H1 (cell line): ENCODE data around the gene OSTN. TPM values are rescaled to one million over a fixed set of nuclear protein-coding genes. Genes with fewer than 3 reads are reported as not detected.

Experiments
- CTCF ChIA-PET: fragments of 300-600 bp; sonication (Branson Sonifier 250); formaldehyde crosslinking; loops from one replicate; lab custom pipeline; 2021; ENCODE audit not compliant: partially characterized antibody; lab: Charles Lee
- POLR2A ChIA-PET: fragments of 300-600 bp; sonication (Branson Sonifier 250); formaldehyde crosslinking; loops from one replicate; lab custom pipeline; 2021; ENCODE audit warnings: inconsistent platforms; ENCODE audit not compliant: partially characterized antibody; lab: Charles Lee
- DNase-seq, 2 experiments: peaks; one replicate each; pipeline versions ENCODE4 v3.0.0 to v3.0.0-alpha.2; 2010 to 2022; ENCODE audit warnings: low spot score in 2 of 2, low read depth in 1 of 2, mixed read lengths in 1 of 2
- FAIRE-seq: peaks from 2 replicates; lab custom pipeline; 2011; peaks lifted over from hg19 to GRCh38; lab: Jason Lieb, UNC
- H2AFZ ChIP-seq: 2 replicates; pipeline ENCODE4 v1.8.1; 2012; ENCODE audit warnings: low read length, inconsistent platforms
- H2AK5ac ChIP-seq: 2 replicates; pipeline ENCODE4 v1.6.1; 2013; ENCODE audit warnings: low read depth, low read length
- H2BK120ac ChIP-seq: replicated peaks from 2 replicates; pipeline ENCODE3; 2013; ENCODE audit warnings: low read depth, low read length, inconsistent platforms
- H2BK12ac ChIP-seq: 2 replicates; pipeline ENCODE4 v1.6.1; 2013; ENCODE audit warnings: low read depth, low read length
- H2BK15ac ChIP-seq: 2 replicates; pipeline ENCODE4 v1.6.1; 2013; ENCODE audit warnings: low read length
- H2BK20ac ChIP-seq: 2 replicates; pipeline ENCODE4 v1.6.1; 2013; ENCODE audit warnings: low read length
- H2BK5ac ChIP-seq: 2 replicates; pipeline ENCODE4 v1.6.1; 2013; ENCODE audit warnings: low read depth, low read length
- H3K14ac ChIP-seq: 2 replicates; pipeline ENCODE4 v1.6.1; 2013; ENCODE audit warnings: inconsistent platforms; ENCODE audit not compliant: insufficient read length
- H3K18ac ChIP-seq: 2 replicates; pipeline ENCODE4 v1.6.1; 2013; ENCODE audit warnings: low read length; ENCODE audit errors: extremely low read depth
- H3K23ac ChIP-seq: 2 replicates; pipeline ENCODE4 v1.6.1; 2013; ENCODE audit warnings: inconsistent platforms; ENCODE audit not compliant: insufficient read length
- H3K23me2 ChIP-seq: 2 replicates; pipeline ENCODE4 v1.6.1; 2013; ENCODE audit warnings: low read depth, low read length
- H3K27ac ChIP-seq: 2 replicates; pipeline ENCODE4 v1.6.1; 2011; ENCODE audit warnings: low read depth, low read length, inconsistent platforms
- H3K27me3 ChIP-seq, 4 experiments: replicated peaks in 1 of 4; 1 replicate in 1 of 4; 2 replicates in 3 of 4; pipeline versions ENCODE4 v1.6.1 to v1.8.1; 2011 to 2013; ENCODE audit warnings: low read length in 3 of 4, mild to moderate bottlenecking in 3 of 4, inconsistent platforms in 2 of 4, mixed read lengths in 2 of 4, moderate library complexity in 1 of 4; ENCODE audit not compliant: control insufficient read depth in 3 of 4, insufficient read depth in 3 of 4; ENCODE audit errors: extremely low read depth in 1 of 4
- H3K36me3 ChIP-seq, 4 experiments: 2 replicates each; pipeline versions ENCODE4 v1.6.1 to v1.8.1; 2011 to 2013; ENCODE audit warnings: mild to moderate bottlenecking in 4 of 4, low read length in 3 of 4, moderate library complexity in 2 of 4, control low read depth in 1 of 4, inconsistent platforms in 1 of 4; ENCODE audit not compliant: insufficient read depth in 4 of 4, control insufficient read depth in 2 of 4
- H3K4ac ChIP-seq: replicated peaks from 2 replicates; pipeline ENCODE3; 2013; ENCODE audit warnings: low read length, low read depth, mixed read lengths, inconsistent platforms; ENCODE audit not compliant: insufficient read length
- H3K4me1 ChIP-seq, 4 experiments: replicated peaks in 1 of 4; 1 replicate in 1 of 4; 2 replicates in 3 of 4; pipeline versions ENCODE4 v1.6.1 to v1.8.1; 2011 to 2013; ENCODE audit warnings: low read length in 3 of 4, inconsistent platforms in 2 of 4, mixed read lengths in 1 of 4; ENCODE audit not compliant: insufficient read depth in 4 of 4, control insufficient read depth in 3 of 4
- H3K4me2 ChIP-seq, 2 experiments: 2 replicates each; pipeline versions ENCODE4 v1.6.1 to v1.8.1; 2011 to 2013; ENCODE audit warnings: low read depth in 2 of 2, low read length in 2 of 2, control low read depth in 1 of 2, inconsistent platforms in 1 of 2, mild to moderate bottlenecking in 1 of 2; ENCODE audit not compliant: insufficient read depth in 1 of 2
- H3K4me3 ChIP-seq, 4 experiments: fragments of 200-600, 300-600 bp in 1 of 4; sonication (generic), shearing (Covaris generic), sonication (Bioruptor Twin) in 1 of 4; 2 replicates each; pipeline versions ENCODE4 v1.5.1 to v1.8.1; 2011 to 2016; ENCODE audit warnings: low read length in 4 of 4, low read depth in 3 of 4, control low read depth in 2 of 4, inconsistent platforms in 2 of 4, mild to moderate bottlenecking in 2 of 4, mixed read lengths in 1 of 4, moderate library complexity in 1 of 4; ENCODE audit not compliant: insufficient read depth in 2 of 4; ENCODE audit errors: extremely low read depth in 1 of 4
- H3K56ac ChIP-seq: replicated peaks from 2 replicates; pipeline ENCODE3; 2013; ENCODE audit warnings: low read depth, mild to moderate bottlenecking, mixed read lengths, low read length, inconsistent platforms; ENCODE audit not compliant: insufficient read length
- H3K79me1 ChIP-seq: 2 replicates; pipeline ENCODE4 v1.6.1; 2013; ENCODE audit warnings: low read depth, low read length, control low read depth
- H3K79me2 ChIP-seq, 2 experiments: 2 replicates each; pipeline versions ENCODE4 v1.6.1 to v1.8.1; 2012 to 2013; ENCODE audit warnings: low read length in 2 of 2, mild to moderate bottlenecking in 2 of 2, inconsistent platforms in 1 of 2; ENCODE audit not compliant: insufficient read depth in 2 of 2, control insufficient read depth in 1 of 2
- H3K9ac ChIP-seq, 4 experiments: replicated peaks in 1 of 4; 1 replicate in 1 of 4; 2 replicates in 3 of 4; pipeline versions ENCODE4 v1.6.1 to v1.8.1; 2011 to 2013; ENCODE audit warnings: low read depth in 3 of 4, low read length in 3 of 4, control low read depth in 2 of 4, mild to moderate bottlenecking in 2 of 4, moderate library complexity in 2 of 4, inconsistent platforms in 1 of 4; ENCODE audit errors: extremely low read depth in 1 of 4
- H3K9me3 ChIP-seq, 2 experiments: 2 replicates each; pipeline versions ENCODE4 v1.6.1 to v1.8.1; 2012 to 2013; ENCODE audit warnings: mild to moderate bottlenecking in 2 of 2, moderate library complexity in 2 of 2, control low read depth in 1 of 2, inconsistent platforms in 1 of 2, low read depth in 1 of 2, low read length in 1 of 2, mixed read lengths in 1 of 2; ENCODE audit not compliant: insufficient read depth in 2 of 2
- H4K20me1 ChIP-seq, 2 experiments: replicated peaks in 1 of 2; 2 replicates each; pipeline versions ENCODE3 to v1.8.1; 2011 to 2013; ENCODE audit warnings: inconsistent platforms in 2 of 2, low read length in 2 of 2, mild to moderate bottlenecking in 1 of 2; ENCODE audit not compliant: insufficient read depth in 2 of 2, control insufficient read depth in 1 of 2
- H4K5ac ChIP-seq: 2 replicates; pipeline ENCODE4 v1.6.1; 2013; ENCODE audit warnings: low read length, low read depth, mixed read lengths, inconsistent platforms; ENCODE audit not compliant: insufficient read length
- H4K8ac ChIP-seq: 2 replicates; pipeline ENCODE4 v1.8.0; 2013; ENCODE audit warnings: mild to moderate bottlenecking, moderate library complexity, low read length, inconsistent platforms; ENCODE audit not compliant: insufficient read depth; ENCODE audit errors: extremely low read depth
- H4K91ac ChIP-seq: replicated peaks from 2 replicates; pipeline ENCODE3; 2013; ENCODE audit warnings: low read length, mixed read lengths, inconsistent platforms; ENCODE audit not compliant: insufficient read length
- CBX8 ChIP-seq: fragments of 300-800, 300-1000 bp; sonication (generic); IDR thresholded peaks from 2 replicates; pipeline ENCODE4 v1.7.1; 2016; ENCODE audit warnings: low read depth, low read length, borderline replicate concordance
- GABPA ChIP-seq: IDR thresholded peaks from 2 replicates; pipeline ENCODE4 v1.6.1; 2011; ENCODE audit warnings: mild to moderate bottlenecking, low read length, moderate library complexity, borderline replicate concordance; ENCODE audit not compliant: insufficient read depth
- JUN ChIP-seq: IDR thresholded peaks from 2 replicates; pipeline ENCODE4 v1.6.1; 2011; ENCODE audit warnings: low read depth, mild to moderate bottlenecking, improper control_type of control experiment, low read length
- JUND ChIP-seq: IDR thresholded peaks from 2 replicates; pipeline ENCODE4 v1.6.1; 2011; ENCODE audit warnings: mild to moderate bottlenecking, improper control_type of control experiment, low read length
- KDM1A ChIP-seq: fragments of 200-600, 300-600 bp; sonication (generic); IDR thresholded peaks from 2 replicates; pipeline ENCODE4 v1.7.1; 2016; ENCODE audit warnings: mild to moderate bottlenecking, low read length, borderline replicate concordance
- KDM4A ChIP-seq: IDR thresholded peaks from one replicate; pipeline ENCODE4 v1.7.1; 2012; ENCODE audit warnings: low read depth, mild to moderate bottlenecking, moderate library complexity, low read length, inconsistent platforms; ENCODE audit not compliant: severe bottlenecking
- NRF1 ChIP-seq: IDR thresholded peaks from 2 replicates; pipeline ENCODE4 v1.6.1; 2011; ENCODE audit warnings: mild to moderate bottlenecking, low read depth, low read length, improper control_type of control experiment
- RAD21 ChIP-seq, 2 experiments: IDR thresholded peaks in 1 of 2; conservative IDR thresholded peaks in 1 of 2; 2 replicates each; pipeline ENCODE4 v1.6.1; 2011; ENCODE audit warnings: low read depth in 2 of 2, low read length in 2 of 2, improper control_type of control experiment in 1 of 2, inconsistent platforms in 1 of 2, mild to moderate bottlenecking in 1 of 2, moderate library complexity in 1 of 2
- RXRA ChIP-seq: IDR thresholded peaks from 2 replicates; pipeline ENCODE4 v1.6.1; 2011; ENCODE audit warnings: low read depth, mild to moderate bottlenecking, low read length, moderate library complexity; ENCODE audit not compliant: insufficient read depth
- SAP30 ChIP-seq: fragments of 300-600 bp; sonication (generic); IDR thresholded peaks from 2 replicates; pipeline ENCODE4 v1.7.1; 2012; ENCODE audit warnings: low read length, moderate library complexity, mild to moderate bottlenecking, inconsistent platforms; ENCODE audit not compliant: insufficient read depth, insufficient replicate concordance
- SIX5 ChIP-seq: IDR thresholded peaks from 2 replicates; pipeline ENCODE4 v1.6.1; 2011; ENCODE audit warnings: mild to moderate bottlenecking, low read depth, low read length
- SP2 ChIP-seq: IDR thresholded peaks from 2 replicates; pipeline ENCODE4 v1.6.1; 2012; ENCODE audit warnings: mild to moderate bottlenecking, low read length, inconsistent platforms
- SUZ12 ChIP-seq: fragments of 200-600 bp; sonication (generic); IDR thresholded peaks from 2 replicates; pipeline ENCODE4 v1.6.1; 2012; ENCODE audit warnings: mild to moderate bottlenecking, inconsistent platforms, low read length, moderate library complexity, mixed read lengths
- TCF12 ChIP-seq: IDR thresholded peaks from 2 replicates; pipeline ENCODE4 v1.6.1; 2011; ENCODE audit warnings: low read depth, mild to moderate bottlenecking, low read length
- YY1 ChIP-seq: IDR thresholded peaks from 2 replicates; pipeline ENCODE4 v1.6.1; 2011; ENCODE audit warnings: low read depth, mild to moderate bottlenecking, low read length
- WGBS, 2 experiments: shearing (Covaris generic) in 1 of 2; methylation state at CpG; one replicate each; pipeline versions ENCODE4 v1.1.6 to v1.1.7; 2013 to 2015; ENCODE audit warnings: low lambda C conversion rate in 2 of 2, mixed read lengths in 2 of 2, inconsistent platforms in 1 of 2, low coverage in 1 of 2, missing lambda C conversion rate in 1 of 2; ENCODE audit not compliant: insufficient replicate concordance in 2 of 2, insufficient coverage in 1 of 2, insufficient read length in 1 of 2; ENCODE audit errors: extremely low coverage in 1 of 2, missing lambda C conversion rate in 1 of 2; 5-methylcytosine and 5-hydroxymethylcytosine counted together
- polyA plus RNA-seq, 7 experiments: library from polyadenylated mRNA; depleted of rRNA in 3 of 7; stranded (reverse) in 5 of 7; unstranded in 2 of 7; fragments of >200 nt in 5 of 7; fragments of 200-250 nt in 2 of 7; gene quantifications; 1 replicate in 5 of 7; 2 replicates in 1 of 7; 4 replicates in 1 of 7; pipeline versions ENCODE4 v1.2.1 to v1.2.3, GENCODE V29; 2011 to 2013; ENCODE audit warnings: missing spikeins in 2 of 7, mixed read lengths in 2 of 7
- total RNA-seq: library from RNA; stranded (reverse); fragmentation: NEBNext Ultra II Directional; extraction: Animal tissue kit (Norgen Biotek cat#: 25700); gene quantifications from 2 replicates; pipeline ENCODE4 v1.2.1, GENCODE V29; 2021

OSTN gene
- total and polyA plus RNA-seq, 2 of the 8 experiments (the other 6 are each of a cell fraction or from before 2014, with no cell fraction given), result not detected

- no peak overlapping the region for H2BK15ac ChIP-seq
- H4K91ac ChIP-seq, result no peak overlapping the region
- 93% methylated on average over 1 of the region's 1 CpG; no CpG with 5 or more reads in 1 of the 2 experiments for WGBS, 2 experiments
- H2BK12ac ChIP-seq, result no peak overlapping the region
- H4K8ac ChIP-seq, result no peak overlapping the region
- no peak overlapping the region for H4K5ac ChIP-seq
- TF ChIP-seq JUN (no peak), GABPA (no peak), CBX8 (no peak), RAD21 (IDR thresholded peaks at IDR 0.05 in 1 of 2, conservative IDR thresholded peaks at IDR 0.05 in 1 of 2; ENCODE audit: low read depth in 2 of 2, low read length in 2 of 2) (no peak), KDM4A (no peak), JUND (no peak), KDM1A (no peak), RXRA (no peak), TCF12 (no peak), YY1 (no peak), SP2 (no peak), SAP30 (no peak), SUZ12 (no peak), SIX5 (no peak), NRF1 (no peak)
- H3K9ac ChIP-seq, result no peak overlapping the region
- peaks cover 0 to 8% of the 10 kb centered on the region in 2 experiments; a peak in 1 of 4 replicates for H3K9me3 ChIP-seq
- no peaks in the 10 kb centered on the region for H3K23me2 ChIP-seq
- no peak overlapping the region for H3K56ac ChIP-seq
- H3K18ac ChIP-seq, result no peak overlapping the region
- H2AK5ac ChIP-seq, result no peak overlapping the region
- CTCF ChIA-PET, result no interaction called here
- no peak overlapping the region for H2AFZ ChIP-seq
- FAIRE-seq, result no peak
- H3K4ac ChIP-seq, result no peak overlapping the region
- no peak overlapping the region for H2BK120ac ChIP-seq
- H3K79me2 ChIP-seq, result no peaks in the 10 kb centered on the region
- no peak overlapping the region for H3K4me3 ChIP-seq
- H3K14ac ChIP-seq, result no peak overlapping the region
- H3K23ac ChIP-seq, result no peak overlapping the region
- no peaks in the 10 kb centered on the region for H3K79me1 ChIP-seq
- no peaks in the 10 kb centered on the region for H3K4me1 ChIP-seq
- DNase-seq, result no peak
- no peak overlapping the region for H2BK5ac ChIP-seq
- no peak overlapping the region for H3K27ac ChIP-seq
- H4K20me1 ChIP-seq, result no peaks in the 10 kb centered on the region
- no peak overlapping the region for H3K4me2 ChIP-seq
- H3K27me3 ChIP-seq, result no peaks in the 10 kb centered on the region
- POLR2A ChIA-PET, result no interaction called here
- H3K36me3 ChIP-seq, result no peaks in the 10 kb centered on the region
- no peak overlapping the region for H2BK20ac ChIP-seq
Measured at GRCh38 chr3:191151653-191152052, 47.4 kb upstream of the OSTN start.
